Neutrophil (primary cell): ENCODE results near the gene CDKL5.

Experiments used
- H3K27ac ChIP-seq: fragments of 200-600 bp; sonication (generic); 2 replicates; pipeline ENCODE4 v1.5.1; 2016; ENCODE audit warnings: mild to moderate bottlenecking, moderate library complexity
- H3K27me3 ChIP-seq: fragments of 200-600 bp; sonication (generic); 2 replicates; pipeline ENCODE4 v1.6.0; 2016; ENCODE audit warnings: mild to moderate bottlenecking
- H3K36me3 ChIP-seq: fragments of 200-600 bp; sonication (generic); 2 replicates; pipeline ENCODE4 v1.5.1; 2017
- H3K4me1 ChIP-seq, 2 experiments: fragments of 200-600 bp in 1 of 2; sonication (generic) in 1 of 2; 1 replicate in 1 of 2; 2 replicates in 1 of 2; pipeline versions ENCODE4 v1.5.1 to v1.6.1; 2013 to 2016; ENCODE audit warnings: low read depth in 1 of 2, low read length in 1 of 2, mild to moderate bottlenecking in 1 of 2, moderate library complexity in 1 of 2; ENCODE audit not compliant: control insufficient read depth in 1 of 2, insufficient read depth in 1 of 2
- H3K4me3 ChIP-seq, 2 experiments: fragments of 200-600 bp in 1 of 2; sonication (generic) in 1 of 2; 1 replicate in 1 of 2; 2 replicates in 1 of 2; pipeline ENCODE4 v1.5.1; 2013 to 2016; ENCODE audit warnings: low read depth in 1 of 2, low read length in 1 of 2, mild to moderate bottlenecking in 1 of 2, moderate library complexity in 1 of 2
- H3K9me3 ChIP-seq: fragments of 200-600 bp; sonication (generic); 2 replicates; pipeline ENCODE4 v1.5.1; 2016
- CTCF ChIP-seq: fragments of 200-600 bp; sonication (generic); IDR thresholded peaks from 2 replicates; pipeline ENCODE4 v1.5.1; 2016; ENCODE audit warnings: antibody characterized with exemption

The CDKL5 gene

DNA sequence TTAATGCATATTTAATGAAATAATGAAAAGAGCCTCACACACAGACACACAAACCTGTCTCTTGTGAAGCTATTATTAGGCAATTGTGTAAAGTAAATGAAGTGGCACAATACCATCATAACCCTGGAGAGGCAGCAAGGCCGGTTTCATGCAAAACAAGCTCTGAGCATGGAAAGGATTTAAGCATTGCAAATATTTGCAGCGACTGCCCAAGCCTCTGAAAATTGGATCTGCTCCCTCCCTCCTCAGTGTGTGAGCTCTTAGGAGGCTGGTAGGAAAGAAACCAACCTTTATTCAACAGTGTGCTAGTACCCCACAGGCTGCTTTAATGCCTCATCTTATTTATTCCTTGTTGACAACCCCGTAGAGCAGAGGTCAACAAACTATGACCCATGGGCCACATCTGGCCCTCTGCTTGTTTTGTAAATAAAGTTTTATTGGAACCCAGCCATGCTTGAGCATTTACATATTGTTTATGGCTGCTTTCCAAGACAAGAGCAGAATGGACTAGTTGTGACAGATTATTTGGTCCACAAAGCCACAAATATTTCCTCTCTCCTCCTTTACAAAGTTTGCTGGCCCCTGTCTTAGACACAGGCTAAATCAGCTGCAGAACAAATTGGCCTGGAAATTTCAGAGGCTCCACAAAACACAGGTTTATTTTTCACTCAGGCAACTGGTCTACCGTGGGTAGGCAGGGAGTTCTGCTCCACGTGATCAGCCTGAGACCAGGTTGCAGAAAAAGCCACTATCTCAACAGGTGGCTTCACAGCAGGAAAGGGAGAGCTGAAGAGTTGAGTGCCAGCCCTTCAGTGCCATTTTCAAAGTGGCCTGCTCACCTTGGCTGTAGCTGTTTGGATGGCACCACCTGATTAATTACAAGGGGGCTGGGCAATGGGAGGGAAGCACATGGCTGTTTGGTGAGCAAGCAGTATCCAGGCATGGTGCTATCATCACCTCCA, 229.7 kb downstream of the CDKL5 start:
- Histone ChIP-seq H3K4me1 (peaks cover 9 to 11% of the 10 kb centered on the region in 2 experiments), H3K36me3 (no peaks in the 10 kb centered on the region), H3K9me3 (no peaks in the 10 kb centered on the region), H3K27ac (no peak overlapping the region), H3K27me3 (no peaks in the 10 kb centered on the region), H3K4me3 (no peak overlapping the region)
- no peak for TF ChIP-seq CTCF

DNA sequence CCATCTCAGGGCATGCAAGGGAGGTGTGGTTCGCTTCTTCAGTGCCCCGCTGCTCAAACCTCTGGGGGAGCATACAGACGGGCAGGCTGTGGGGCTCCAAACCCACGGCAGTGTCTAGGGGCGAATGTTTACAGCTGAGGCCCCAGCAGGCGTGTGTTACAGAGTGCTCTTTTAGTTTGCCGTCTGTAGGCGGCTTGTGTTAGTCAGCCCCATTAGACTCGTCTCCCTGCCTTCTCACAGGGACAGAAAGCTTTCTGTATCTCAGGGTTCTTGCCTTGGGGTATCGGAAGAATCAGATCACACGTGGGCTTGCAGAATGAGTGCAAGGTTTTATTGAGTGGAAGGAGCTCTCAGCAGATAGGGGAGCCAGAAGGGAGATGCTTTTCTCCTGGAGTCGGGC, 235.9 kb downstream of the CDKL5 start:
- H3K4me3 ChIP-seq: no peak overlapping the region

GRCh38 chrX:18664947-18665346, 239.5 kb downstream of the CDKL5 start:
- Histone ChIP-seq H3K4me3 (no peak overlapping the region), H3K27me3 (no peaks in the 10 kb centered on the region), H3K4me1 (peaks cover 28 to 38% of the 10 kb centered on the region in 2 experiments), H3K27ac (no peak overlapping the region), H3K36me3 (no peaks in the 10 kb centered on the region), H3K9me3 (no peaks in the 10 kb centered on the region)
- no peak for TF ChIP-seq CTCF

More for the DNA sequence above, 235.9 kb downstream of the CDKL5 start:
- H3K36me3 ChIP-seq: no peaks in the 10 kb centered on the region
- H3K9me3 ChIP-seq: no peaks in the 10 kb centered on the region
- peaks cover 1 to 3% of the 10 kb centered on the region in 2 experiments for H3K4me1 ChIP-seq
- H3K27ac ChIP-seq: no peak overlapping the region
- TF ChIP-seq CTCF: no peak
- no peaks in the 10 kb centered on the region for H3K27me3 ChIP-seq

GRCh38 chrX:18666614-18667013, 241.2 kb downstream of the CDKL5 start:
- H3K27me3 ChIP-seq: no peaks in the 10 kb centered on the region
- peak overlapping the region; percentile 14 to 37 for H3K4me3 ChIP-seq
- peaks cover 28 to 38% of the 10 kb centered on the region in 2 experiments for H3K4me1 ChIP-seq
- peak overlapping the region; percentile 78 for H3K27ac ChIP-seq
- no peak for TF ChIP-seq CTCF
- H3K9me3 ChIP-seq: no peaks in the 10 kb centered on the region
- H3K36me3 ChIP-seq: no peaks in the 10 kb centered on the region

DNA sequence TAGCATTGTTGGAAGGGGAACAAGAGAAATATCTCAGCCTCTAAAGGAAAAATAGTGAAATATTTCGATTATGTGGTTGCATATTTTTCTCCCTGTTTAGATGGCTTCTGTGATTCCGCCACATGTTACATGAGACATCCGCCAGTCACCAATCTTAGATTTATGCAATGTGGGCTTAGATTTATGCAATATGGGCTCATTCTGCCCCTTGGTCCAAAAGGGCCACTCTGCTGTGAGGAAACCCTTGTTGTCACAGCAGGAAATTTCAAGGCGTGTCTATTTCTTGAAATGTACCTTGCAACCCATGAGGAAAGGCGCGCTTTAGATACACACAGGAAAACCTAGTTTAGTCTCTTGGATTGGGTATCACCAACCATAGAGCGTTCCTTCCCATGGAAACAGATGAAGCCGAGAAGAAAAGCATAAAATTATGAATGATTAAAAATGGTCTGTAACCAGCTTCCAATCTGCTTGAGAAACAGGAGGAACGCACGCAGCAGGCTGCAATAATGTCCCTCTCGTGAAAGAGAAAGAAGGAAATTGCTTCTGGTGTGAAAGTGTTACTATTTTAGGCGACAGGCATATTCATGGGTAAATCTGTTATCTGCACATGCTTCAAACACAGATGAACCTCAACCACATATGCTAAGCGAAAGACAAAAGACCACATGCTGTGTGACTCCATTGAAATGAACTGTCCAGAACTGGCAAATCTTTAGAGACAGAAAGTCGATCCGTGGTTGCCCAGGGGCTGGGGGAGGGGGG, 242.8 kb downstream of the CDKL5 start:
- Histone ChIP-seq H3K27me3 (no peaks in the 10 kb centered on the region), H3K9me3 (no peaks in the 10 kb centered on the region), H3K27ac (peak overlapping the region; percentile 78), H3K4me3 (peak overlapping the region; percentile 28 to 32), H3K36me3 (no peaks in the 10 kb centered on the region), H3K4me1 (peaks cover 28 to 38% of the 10 kb centered on the region in 2 experiments)
- no peak for TF ChIP-seq CTCF
